GM23248 (cell line): ENCODE data around the gene ANO6.

Source experiments
- EZH2 ChIP-seq: fragments of 200-600 bp; sonication (generic); IDR thresholded peaks from 2 replicates; pipeline ENCODE4 v1.6.1; 2018; ENCODE audit warnings: antibody characterized with exemption, mild to moderate bottlenecking; ENCODE audit not compliant: insufficient read depth, poor library complexity, severe bottlenecking
- EZH2phosphoT487 ChIP-seq: fragments of 200-600 bp; sonication (generic); IDR thresholded peaks from 2 replicates; pipeline ENCODE4 v1.6.1; 2018; ENCODE audit warnings: antibody characterized with exemption, moderate library complexity, mild to moderate bottlenecking, low read depth; ENCODE audit not compliant: insufficient read depth

DNA sequence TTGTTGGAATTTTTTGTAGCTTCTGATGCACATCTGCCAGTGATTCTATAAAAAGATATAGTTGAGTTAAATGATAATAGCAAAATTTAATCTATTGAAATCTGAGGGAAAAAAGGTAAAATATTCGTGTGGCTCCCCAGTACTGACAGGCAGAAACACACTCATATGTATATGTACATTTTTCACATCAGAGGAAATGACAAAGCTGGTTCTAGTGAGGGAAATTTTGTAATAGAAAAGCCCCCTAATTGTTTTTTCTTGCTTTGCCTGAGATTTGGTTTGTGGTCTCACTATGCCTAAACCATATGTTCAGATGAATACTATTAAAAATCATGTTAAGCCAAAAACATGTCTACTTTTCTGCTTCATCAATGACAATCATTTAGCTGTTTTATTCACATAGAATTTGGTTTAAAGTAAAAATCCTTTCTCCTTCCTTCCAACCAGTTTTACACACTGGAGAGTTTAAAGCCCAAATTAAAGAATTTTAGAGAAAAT, 203.5 kb downstream of the ANO6 start:
- TF ChIP-seq EZH2phosphoT487: no peak
- no peak for TF ChIP-seq EZH2
